NCI-H2107 treated with DMSO at 0.1 percent for 48 hours (cell line): ENCODE results near the gene CBLC.
A peak's percentile ranks its signal among the peaks of the same experiment; 100 is the strongest.
"Not testable (repeated sequence)": the region's sequence is repeated elsewhere in the genome, so short reads cannot be mapped to it uniquely, and the experiment has no call there.

Source experiments
- DNase-seq: peaks from one replicate; lab custom pipeline; 2025; ENCODE audit not compliant: unreplicated experiment; lab: John Stamatoyannopoulos, UW

The CBLC gene

GRCh38 chr19:44818466-44819031 lies 40.9 kb downstream of the CBLC start:
- no peak for DNase-seq

DNA sequence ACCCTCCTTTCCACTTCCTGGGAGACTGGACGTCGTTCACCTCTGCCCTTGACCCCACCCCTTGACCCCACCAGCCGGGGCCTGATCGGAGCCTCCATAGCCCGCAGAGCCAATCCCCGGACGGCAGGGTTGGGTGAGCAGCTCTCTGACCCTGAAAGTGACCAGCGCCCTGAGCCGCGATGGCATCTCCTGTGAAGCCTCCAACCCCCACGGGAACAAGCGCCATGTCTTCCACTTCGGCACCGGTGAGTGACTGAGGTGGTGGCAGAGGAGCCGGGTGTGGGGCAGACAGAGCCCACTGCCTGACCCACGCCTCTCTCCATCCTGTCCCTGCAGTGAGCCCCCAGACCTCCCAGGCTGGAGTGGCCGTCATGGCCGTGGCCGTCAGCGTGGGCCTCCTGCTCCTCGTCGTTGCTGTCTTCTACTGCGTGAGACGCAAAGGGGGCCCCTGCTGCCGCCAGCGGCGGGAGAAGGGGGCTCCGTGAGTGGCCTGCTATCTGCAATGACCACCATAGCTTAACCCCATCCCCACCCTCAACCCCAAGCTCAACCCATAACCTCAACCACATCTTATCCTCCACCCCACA lies 41.6 kb downstream of the CBLC start:
- DNase-seq: no peak

- DNase-seq: no peak
Observed at GRCh38 chr19:44820648-44821609, 43.2 kb downstream of the CBLC start.

GRCh38 chr19:44822177-44822576 lies 44.5 kb downstream of the CBLC start:
- no peak for DNase-seq

- DNase-seq: no peak
Observed at GRCh38 chr19:44822670-44823372, 45.1 kb downstream of the CBLC start.

DNA sequence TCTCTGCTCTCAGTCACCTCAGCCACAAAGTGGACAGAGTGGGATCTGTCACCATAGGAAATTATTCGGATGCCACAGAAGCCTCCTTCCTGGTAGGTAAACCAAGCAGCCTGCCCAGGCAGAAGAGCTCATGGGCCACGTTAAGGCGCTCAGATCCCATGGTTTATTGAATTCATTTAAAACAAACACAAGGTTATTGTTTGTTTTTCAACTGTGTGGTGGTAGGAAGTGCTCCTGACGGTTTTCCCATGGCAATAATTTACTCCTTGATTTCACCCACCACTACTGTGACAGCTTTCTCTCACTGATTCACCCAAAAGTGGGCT lies 45.6 kb downstream of the CBLC start:
- DNase-seq: no peak

- no peak for DNase-seq
Observed at GRCh38 chr19:44824761-44825160, 47.1 kb downstream of the CBLC start.

- DNase-seq: not testable (repeated sequence)
Observed at GRCh38 chr19:44832875-44833274, 55.2 kb downstream of the CBLC start.

GRCh38 chr19:44834399-44834798 lies 56.7 kb downstream of the CBLC start:
- not testable (repeated sequence) for DNase-seq

- no peak for DNase-seq
Observed at GRCh38 chr19:44839276-44839675, 61.6 kb downstream of the CBLC start.

GRCh38 chr19:44840811-44841210 lies 63.1 kb downstream of the CBLC start:
- DNase-seq: no peak

DNA sequence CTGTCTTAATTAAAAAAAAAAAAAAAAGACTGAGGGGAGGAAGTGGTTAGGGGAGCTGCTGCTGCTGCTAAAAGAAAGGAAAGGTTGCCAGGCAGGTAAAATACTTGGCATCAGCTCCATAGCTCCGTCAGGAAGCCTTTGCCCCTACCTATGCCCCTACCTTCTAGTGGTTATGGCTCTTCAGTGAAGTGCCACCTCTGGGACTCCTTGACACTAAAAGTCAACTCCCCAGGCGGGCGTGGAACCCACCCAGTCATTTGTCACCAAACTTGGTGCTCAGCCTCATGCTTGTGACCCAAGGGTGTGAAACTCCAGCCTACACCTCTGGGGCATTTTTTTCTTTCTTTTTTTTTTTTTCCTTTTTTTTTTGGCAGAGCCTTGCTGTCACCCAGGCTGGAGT lies 63.5 kb downstream of the CBLC start:
- no peak for DNase-seq

DNA sequence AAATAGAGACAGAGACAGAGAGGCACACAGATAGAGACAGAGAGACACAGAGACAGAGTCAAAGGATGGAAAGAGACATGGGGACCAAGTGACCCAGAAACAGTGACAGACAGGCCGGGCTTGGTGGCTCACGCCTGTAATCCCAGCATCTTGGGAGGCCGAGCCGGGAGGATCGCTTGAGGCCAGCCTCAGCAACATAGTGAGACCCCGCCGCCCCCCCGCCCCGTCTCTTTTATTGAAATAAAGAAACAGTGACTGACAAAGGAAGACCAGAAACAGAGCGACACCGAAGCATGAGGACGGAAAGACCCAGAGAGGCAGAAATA lies 67.6 kb downstream of the CBLC start:
- no peak for DNase-seq

- DNase-seq: peak; percentile 91
Observed at GRCh38 chr19:44845612-44846454, 68.1 kb downstream of the CBLC start, which contains the start of gene NECTIN2. Gene NECTIN2, plus strand, starts transcription at chr19:44846297. Its CDS starts 229 bp downstream, at chr19:44846526.

DNA sequence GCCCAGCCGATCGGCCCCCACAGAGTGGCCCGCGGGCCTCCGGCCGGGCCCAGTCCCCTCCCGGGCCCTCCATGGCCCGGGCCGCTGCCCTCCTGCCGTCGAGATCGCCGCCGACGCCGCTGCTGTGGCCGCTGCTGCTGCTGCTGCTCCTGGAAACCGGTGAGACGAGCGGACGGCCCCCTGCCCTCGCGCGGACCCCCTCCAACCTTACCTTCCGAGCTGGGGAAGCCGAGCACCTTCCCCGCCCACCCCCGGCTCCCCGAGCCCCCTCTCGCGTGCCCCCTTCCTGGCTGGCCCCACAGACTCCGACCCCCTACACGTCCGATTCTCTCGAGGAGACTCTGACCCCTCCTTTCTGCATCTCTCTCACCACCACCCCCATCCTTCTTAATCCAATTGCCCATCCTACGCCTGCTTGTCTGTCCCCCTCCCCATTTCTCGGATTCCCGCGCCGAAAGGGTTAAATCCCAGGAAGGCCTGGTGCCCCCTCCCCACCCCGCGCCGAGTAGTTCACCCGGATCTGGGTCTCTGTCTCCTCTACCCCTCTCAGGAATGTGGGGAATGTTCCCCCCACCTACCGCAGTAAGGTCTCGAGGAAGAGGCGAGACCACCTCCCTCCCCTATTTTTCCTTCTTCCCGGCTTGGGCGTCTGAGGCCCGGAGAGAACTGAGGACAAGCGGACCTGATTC lies 68.9 kb downstream of the CBLC start:
- no peak for DNase-seq

- DNase-seq: peak; percentile 6
Observed at GRCh38 chr19:44847144-44848035, 69.7 kb downstream of the CBLC start.

GRCh38 chr19:44848036-44848811 lies 70.5 kb downstream of the CBLC start:
- DNase-seq: no peak

DNA sequence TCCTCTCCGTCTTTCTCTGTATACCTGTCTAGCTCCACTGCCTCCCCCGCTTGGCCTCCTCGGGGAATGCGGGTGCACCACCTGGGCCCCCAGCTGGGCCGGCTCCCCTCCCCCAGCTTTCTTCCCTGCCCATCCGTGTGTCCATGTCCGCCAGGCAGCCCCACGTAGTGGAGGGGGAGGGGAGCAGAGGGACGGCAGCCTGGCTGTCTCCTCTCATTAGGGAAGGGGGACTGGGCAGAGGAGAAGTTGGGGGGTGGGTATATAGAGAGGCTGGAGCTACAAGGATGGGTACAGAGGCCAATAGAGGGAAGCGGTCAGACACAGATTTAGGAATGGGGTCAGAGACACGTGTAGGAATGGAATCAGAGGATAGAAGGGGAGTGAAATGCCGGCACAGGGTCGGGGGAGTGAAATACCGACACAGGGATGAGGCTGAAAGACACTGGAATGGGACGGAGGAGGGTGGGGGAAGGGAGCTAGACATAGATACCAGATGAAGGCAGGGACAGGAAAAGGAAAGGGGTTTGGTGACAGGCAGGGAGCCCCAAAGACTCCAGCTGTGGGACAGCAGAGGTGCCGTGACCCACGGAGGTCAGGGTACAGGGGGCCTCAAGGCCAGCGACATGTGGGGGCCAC lies 71.2 kb downstream of the CBLC start:
- DNase-seq: no peak
